Panc1 (cell line): ENCODE data around the gene UST. TPM values are rescaled to one million over a fixed set of nuclear protein-coding genes. Genes with fewer than 3 reads are reported as not detected.

Experiments used
- ATAC-seq: fragments of 200-7000 bp; cut with Tn5 transposase; 2 replicates; pipeline ENCODE4 v1.9.1; 2020; ENCODE audit warnings: mild to moderate bottlenecking, moderate library complexity
- BruUV-seq: library from RNA; stranded (reverse); fragments of 400-500 nt; replicated peaks from 2 replicates; lab custom pipeline; 2021; lab: Mats Ljungman, UMichigan
- CTCF ChIA-PET: fragments of 300-600 bp; sonication (Branson Sonifier 250); formaldehyde crosslinking; loops from one replicate; lab custom pipeline; 2022; ENCODE audit warnings: antibody characterized with exemption; lab: Charles Lee
- POLR2A ChIA-PET: fragments of 300-600 bp; sonication (Branson Sonifier 250); formaldehyde crosslinking; loops from one replicate; lab custom pipeline; 2022; ENCODE audit warnings: antibody characterized with exemption; lab: Charles Lee
- DNase-seq: peaks from one replicate; pipeline ENCODE4 v3.0.0-alpha.2; 2010; ENCODE audit warnings: low read depth, low spot score
- H3K27ac ChIP-seq: 2 replicates; pipeline ENCODE4 v1.5.1; 2011; ENCODE audit warnings: mild to moderate bottlenecking, low read length, inconsistent platforms
- H3K27me3 ChIP-seq: fragments of 200-500 bp; sonication (Bioruptor generic); 2 replicates; pipeline ENCODE4 v1.6.0; 2014; ENCODE audit warnings: low read length, inconsistent platforms; ENCODE audit not compliant: control insufficient read depth, insufficient read depth
- H3K36me3 ChIP-seq: fragments of 200-500 bp; sonication (Bioruptor generic); 2 replicates; pipeline ENCODE4 v1.5.1; 2014; ENCODE audit warnings: inconsistent platforms, mild to moderate bottlenecking, low read length, moderate library complexity; ENCODE audit not compliant: control insufficient read depth, insufficient read depth
- H3K4me1 ChIP-seq: 2 replicates; pipeline ENCODE4 v1.5.1; 2011; ENCODE audit warnings: inconsistent platforms, mild to moderate bottlenecking, low read length, moderate library complexity; ENCODE audit not compliant: control insufficient read depth, insufficient read depth
- H3K4me3 ChIP-seq, 2 experiments: 2 replicates each; pipeline ENCODE4 v1.5.1; 2011 to 2012; ENCODE audit warnings: low read depth in 2 of 2, low read length in 2 of 2, mild to moderate bottlenecking in 2 of 2, inconsistent platforms in 1 of 2, moderate library complexity in 1 of 2
- H3K9me3 ChIP-seq: fragments of 200-500 bp; sonication (Bioruptor generic); 2 replicates; pipeline ENCODE4 v1.5.1; 2014; ENCODE audit warnings: low read depth, mild to moderate bottlenecking, inconsistent platforms, low read length, moderate library complexity; ENCODE audit not compliant: control insufficient read depth, insufficient read depth
- CTCF ChIP-seq: fragments of 450-650 bp; IDR thresholded peaks from 2 replicates; pipeline ENCODE4 v1.5.1; 2017; ENCODE audit warnings: mild to moderate bottlenecking
- POLR2AphosphoS5 ChIP-seq: IDR thresholded peaks from 2 replicates; pipeline ENCODE4 v1.6.1; 2012; ENCODE audit warnings: mild to moderate bottlenecking, low read depth, low read length, moderate library complexity
- REST ChIP-seq, 2 experiments: IDR thresholded peaks; 2 replicates each; pipeline ENCODE4 v1.6.1; 2011 to 2012; ENCODE audit warnings: low read depth in 2 of 2, control low read depth in 1 of 2, low read length in 1 of 2, mild to moderate bottlenecking in 1 of 2, moderate library complexity in 1 of 2; ENCODE audit not compliant: insufficient read depth in 1 of 2
- SIN3A ChIP-seq: IDR thresholded peaks from 2 replicates; pipeline ENCODE4 v1.6.1; 2012; ENCODE audit warnings: low read depth, mild to moderate bottlenecking, low read length, moderate library complexity, borderline replicate concordance; ENCODE audit not compliant: insufficient read depth
- TCF7L2 ChIP-seq: IDR thresholded peaks from 2 replicates; pipeline ENCODE4 v1.6.1; 2011; ENCODE audit warnings: mild to moderate bottlenecking, low read depth, low read length, inconsistent platforms
- in situ Hi-C: cut with HindIII; loops from 2 replicates; pipeline ENCODE4 v1.10.0; 2016; ENCODE audit warnings: low sequenced_read_pairs, low pct_unique_long_range_greater_than_20kb
- intact Hi-C: fragments of 100-400 bp; cut with micrococcal nuclease; formaldehyde crosslinking; loops from one replicate; pipeline ENCODE4 v1.10.0; 2022; ENCODE audit not compliant: unreplicated experiment
- total RNA-seq: library from RNA; stranded (reverse); gene quantifications from one replicate; pipeline ENCODE4 v1.2.1, GENCODE V29; 2021; ENCODE audit not compliant: unreplicated experiment

The UST gene
- total RNA-seq, 1 experiment from 2014 or later: 0.15 TPM

GRCh38 chr6:149027484-149027883 is 280.7 kb downstream of the UST start:
- Histone ChIP-seq H3K27me3 (no peaks in the 10 kb centered on the region; the same call in 1 of the 2 replicates), H3K4me3 (no peak overlapping the region), H3K4me1 (no peaks in the 10 kb centered on the region), H3K9me3 (no peaks in the 10 kb centered on the region), H3K27ac (no peak overlapping the region), H3K36me3 (no peaks in the 10 kb centered on the region)
- no TSS peak for BruUV-seq
- in situ Hi-C loops: no loop called here
- ATAC-seq: no peak
- no peak for DNase-seq
- intact Hi-C loops: no loop called here
- ChIA-PET POLR2A (no interaction called here), CTCF (interaction anchor here (0.7 to 1.2 kb wide), 2 partner anchors 405 to 509 kb away, joined by 3 to 10 read pairs; no protein-coding TSS in a partner anchor)
- TF ChIP-seq SIN3A (no peak), TCF7L2 (no peak), POLR2AphosphoS5 (no peak), REST (IDR thresholded peaks at IDR 0.05; ENCODE audit: insufficient read depth in 1 of 2, low read depth in 2 of 2, low read length in 1 of 2) (no peak), CTCF (no peak)

- CTCF ChIA-PET: interaction anchor here (0.6 to 1.4 kb wide), 6 partner anchors 24 to 456 kb away, joined by 3 to 6 read pairs (median 3); partner anchors contain the start of gene ZC3H12D
- Histone ChIP-seq H3K4me3 (no peak overlapping the region), H3K4me1 (peaks cover 10% of the 10 kb centered on the region), H3K27me3 (no peaks in the 10 kb centered on the region; the same call in 1 of the 2 replicates), H3K36me3 (no peaks in the 10 kb centered on the region), H3K27ac (no peak overlapping the region), H3K9me3 (no peaks in the 10 kb centered on the region)
- in situ Hi-C loops (no loop called here), intact Hi-C loops (loop anchor here (1.0 to 2.0 kb wide), 2 partner anchors 403 to 488 kb away; no protein-coding TSS in a partner anchor)
- TF ChIP-seq SIN3A: no peak
- peak; percentile 66; the same call in 1 of the 2 replicates for TF ChIP-seq CTCF
- no peak for TF ChIP-seq TCF7L2
- no peak for TF ChIP-seq POLR2AphosphoS5
- BruUV-seq: no TSS peak
- POLR2A ChIA-PET: interaction anchor here (0.6 kb wide), 1 partner anchor 249 kb away, joined by 3 read pairs; no protein-coding TSS in a partner anchor
- DNase-seq (peak; percentile 61), ATAC-seq (peak; percentile 78)
Observed at GRCh38 chr6:149028767-149029405, 282.1 kb downstream of the UST start.
